GM19463 (cell line): Measurements from ENCODE around the gene HLA-DMB.
A peak's percentile ranks its signal among the peaks of the same experiment; 100 is the strongest.
"Not testable (repeated sequence)": the region's sequence is repeated elsewhere in the genome, so short reads cannot be mapped to it uniquely, and the experiment has no call there.

Experiments
- ATAC-seq: cut with Tn5 transposase; IDR thresholded peaks from one replicate; pipeline ENCODE4 v1.9.1; 2021; ENCODE audit warnings: mild to moderate bottlenecking, moderate library complexity; ENCODE audit not compliant: unreplicated experiment

Gene HLA-DMB

DNA sequence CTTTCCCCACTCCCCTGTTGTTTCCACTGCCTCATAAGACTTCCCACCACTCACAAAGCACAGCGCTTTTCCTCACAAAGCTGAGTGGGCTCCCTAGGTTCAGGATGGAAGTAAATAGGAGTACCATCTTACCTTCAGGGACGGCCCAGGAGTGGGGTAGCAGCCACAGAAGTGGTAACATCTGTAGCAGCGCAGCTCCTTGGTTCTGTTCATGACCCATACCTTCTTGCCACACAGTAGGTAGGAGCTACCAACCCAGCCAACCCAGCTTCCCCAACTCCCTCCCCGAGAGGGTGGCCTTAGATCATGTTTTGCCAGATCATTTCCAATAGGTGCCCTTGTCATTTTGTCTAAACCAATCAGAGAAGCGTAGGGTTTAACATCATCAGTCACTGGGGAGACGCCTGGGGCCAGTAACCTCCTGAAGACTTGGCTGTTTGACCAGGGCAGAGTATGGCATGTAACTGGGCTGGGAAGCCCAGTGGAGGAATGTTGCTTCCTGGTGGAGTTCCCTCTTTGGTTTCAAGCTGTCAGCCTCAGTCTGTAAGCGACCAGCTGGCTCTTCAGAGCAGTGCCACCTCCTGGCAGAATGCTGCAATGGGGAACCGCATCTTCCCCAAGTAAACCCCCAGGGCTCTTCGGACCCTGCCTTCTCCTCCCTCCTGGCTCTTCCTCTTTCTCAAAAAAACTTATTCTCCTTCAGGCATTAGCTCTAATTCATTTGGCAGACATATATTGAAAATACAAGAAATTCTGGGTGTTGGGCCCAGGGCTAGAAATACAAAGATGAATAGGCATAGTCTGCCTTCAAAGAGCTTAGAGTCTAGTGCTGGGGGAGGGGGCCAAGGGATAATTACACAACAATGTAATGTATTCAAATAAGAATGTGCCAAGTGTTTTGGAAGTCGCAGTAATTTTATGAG is 12.2 kb upstream of the HLA-DMB start, which contains the start of gene HLA-DMA:
Gene HLA-DMA, minus strand, starts transcription at position 281 of the 923 bp plus-strand sequence. Its CDS starts 61 bp downstream, at position 220.
- ATAC-seq: peak; percentile 88

DNA sequence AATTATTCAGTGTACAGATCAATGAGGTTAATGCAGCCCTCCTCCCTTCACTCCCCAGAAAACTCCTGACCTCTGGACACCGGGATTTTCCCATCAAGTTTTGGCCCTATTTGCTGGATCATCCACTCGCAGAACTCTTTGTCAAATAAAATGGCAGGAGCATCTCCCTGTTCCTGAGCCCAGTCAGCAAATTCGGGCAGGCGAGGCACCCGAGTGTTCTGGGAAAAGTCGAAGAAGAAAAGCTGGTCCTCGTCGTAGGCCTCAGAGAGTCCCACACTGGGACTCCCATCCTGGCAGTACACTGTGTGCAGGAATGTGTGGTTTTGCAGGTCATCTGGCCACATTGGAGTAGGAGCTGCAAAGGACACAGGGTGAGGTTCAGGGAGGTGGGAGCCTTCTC is 9.6 kb upstream of the HLA-DMB start:
- no peak for ATAC-seq

DNA sequence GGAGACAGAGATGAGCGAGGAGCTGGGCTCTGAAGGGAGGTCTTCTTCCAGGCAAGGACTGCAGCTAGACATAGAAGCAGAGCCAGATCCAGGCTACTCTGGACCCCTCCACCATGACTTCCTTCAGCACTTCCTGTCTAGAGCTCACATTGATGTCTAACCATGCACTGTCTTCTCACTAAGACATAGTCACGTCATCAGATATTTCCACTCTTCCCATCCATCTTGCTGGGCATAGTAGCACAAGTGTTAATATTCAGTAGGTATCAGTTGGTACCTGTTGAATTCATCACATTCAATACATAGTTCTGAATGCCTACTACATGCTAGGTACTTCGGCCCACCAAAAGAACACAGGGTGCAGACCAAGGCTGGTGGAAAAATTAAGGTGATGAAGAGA is 9.2 kb upstream of the HLA-DMB start:
- no peak for ATAC-seq

DNA sequence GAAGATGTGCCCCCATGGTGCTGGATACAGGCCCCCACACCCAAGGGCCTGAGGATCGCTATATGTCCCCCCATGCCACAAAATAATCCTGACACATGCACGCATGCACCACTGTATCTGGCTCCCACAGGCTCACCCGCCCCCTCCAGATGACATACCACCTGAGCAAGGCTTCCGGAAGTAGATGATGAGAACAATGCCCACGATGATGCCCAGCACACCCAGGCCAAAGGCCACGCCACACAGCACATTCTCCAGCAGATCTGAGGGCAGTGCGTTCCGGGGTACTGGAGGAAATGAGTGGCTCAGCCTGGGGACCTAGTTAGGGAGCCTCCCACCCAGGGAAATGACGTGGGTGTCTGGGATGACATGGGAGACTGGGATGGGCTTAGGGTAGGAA is 8.3 kb upstream of the HLA-DMB start:
- ATAC-seq: no peak

DNA sequence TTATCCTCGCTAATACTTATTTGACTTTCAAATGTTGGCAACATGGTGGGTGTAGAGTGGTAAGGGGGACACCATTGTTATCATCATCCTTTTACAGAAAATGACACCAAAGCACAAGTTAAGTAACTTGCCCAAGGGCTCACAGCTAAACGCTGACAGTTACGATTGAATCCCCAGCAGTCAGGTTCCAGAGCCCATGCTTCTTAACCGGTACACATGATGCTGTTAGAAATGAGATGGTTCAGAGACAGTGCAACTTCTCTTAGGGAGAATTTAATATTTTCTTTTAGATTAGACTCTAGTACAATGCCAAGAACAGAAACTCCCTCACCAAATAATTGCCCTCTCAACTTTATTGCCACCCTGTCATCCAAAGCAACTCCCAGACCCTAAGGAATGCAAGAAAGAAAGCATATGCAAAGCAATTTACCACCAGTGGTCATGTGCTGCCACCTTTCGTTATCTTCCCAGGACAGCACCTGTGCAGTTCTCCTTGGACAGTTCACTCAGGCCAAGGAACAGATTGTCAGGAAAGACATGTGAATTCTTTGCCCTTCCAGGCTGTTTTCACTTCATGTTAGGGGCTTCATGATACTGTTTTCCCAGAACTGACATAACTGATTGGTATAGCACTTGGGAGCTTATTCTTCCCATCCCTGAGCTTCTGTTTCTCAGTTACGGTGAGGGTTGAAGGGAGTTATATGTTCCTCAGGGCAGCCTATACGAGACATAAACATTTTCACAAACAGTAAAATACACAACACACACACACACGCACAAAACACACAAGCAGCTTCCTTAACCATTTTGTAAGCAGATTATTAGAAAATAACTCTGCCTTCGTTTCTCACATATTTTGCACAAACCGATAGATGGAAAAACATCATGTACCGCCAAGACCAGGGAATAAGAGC is 7.0 kb upstream of the HLA-DMB start:
- no peak for ATAC-seq

DNA sequence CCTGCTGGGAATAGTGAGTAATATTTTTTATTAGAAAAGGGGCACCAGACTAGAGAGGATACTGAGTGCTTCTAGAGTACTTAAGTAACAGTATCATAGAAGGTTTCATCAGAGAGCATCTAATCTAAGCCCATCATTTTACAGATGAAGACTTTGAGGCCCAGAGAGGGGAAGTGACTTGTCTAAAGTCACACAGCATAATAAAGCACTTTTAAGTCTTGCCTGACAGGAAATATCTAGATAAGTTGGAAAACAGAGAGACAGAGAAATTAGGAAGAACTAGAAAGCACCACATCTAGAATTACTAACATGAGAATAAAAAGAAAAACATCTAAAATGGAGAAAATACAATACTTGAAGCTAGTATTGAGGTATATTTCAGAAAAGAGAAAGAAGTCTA is 6.1 kb upstream of the HLA-DMB start:
- no peak for ATAC-seq

DNA sequence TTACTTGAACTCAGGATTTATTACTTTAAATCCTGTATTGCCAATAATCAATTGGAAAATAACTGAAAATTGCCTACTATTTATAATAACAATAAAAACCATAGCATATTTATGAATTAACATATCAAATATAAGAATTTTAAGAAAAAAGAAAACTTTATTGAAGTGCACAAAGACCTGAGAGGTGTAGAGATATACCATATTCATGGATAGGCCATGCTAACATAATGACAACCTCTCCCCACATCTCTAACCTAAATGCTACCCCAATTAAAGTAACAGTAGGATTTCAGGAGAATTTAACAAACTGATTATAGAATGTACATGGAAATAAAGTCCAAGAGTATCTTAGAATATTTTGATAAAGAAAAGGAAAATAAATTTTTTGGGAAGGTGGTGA is 5.1 kb upstream of the HLA-DMB start:
- no peak for ATAC-seq

DNA sequence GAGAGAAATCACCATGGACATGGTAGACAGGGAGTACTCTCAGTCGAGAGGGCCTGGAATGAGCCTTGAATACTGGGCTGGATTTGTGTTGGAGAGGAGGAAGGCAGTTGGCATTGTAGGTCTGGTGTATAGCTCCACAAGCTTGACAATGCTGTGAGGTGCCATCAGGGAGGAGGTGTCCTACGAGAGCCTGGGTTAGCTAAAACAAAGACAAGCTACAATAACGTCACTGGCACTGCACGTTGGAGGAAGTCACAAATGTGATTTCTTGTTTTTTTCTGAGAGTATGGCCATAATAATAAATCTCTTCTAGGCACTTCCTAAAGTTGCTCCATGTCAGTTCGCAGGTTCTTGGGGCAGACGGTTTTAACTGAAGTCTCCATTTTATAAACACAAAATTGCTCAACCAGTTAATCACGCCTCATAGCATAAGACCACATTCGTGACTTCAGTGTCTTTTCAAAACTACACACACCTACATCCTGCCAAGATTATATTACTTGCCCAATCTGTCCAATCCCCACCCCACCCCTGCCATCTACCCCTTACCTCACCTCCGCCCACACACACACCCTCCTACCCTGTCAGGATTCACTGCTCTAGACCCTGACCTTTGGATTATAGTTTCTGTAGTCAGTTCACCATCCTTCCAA is 4.4 kb upstream of the HLA-DMB start:
- no peak for ATAC-seq

DNA sequence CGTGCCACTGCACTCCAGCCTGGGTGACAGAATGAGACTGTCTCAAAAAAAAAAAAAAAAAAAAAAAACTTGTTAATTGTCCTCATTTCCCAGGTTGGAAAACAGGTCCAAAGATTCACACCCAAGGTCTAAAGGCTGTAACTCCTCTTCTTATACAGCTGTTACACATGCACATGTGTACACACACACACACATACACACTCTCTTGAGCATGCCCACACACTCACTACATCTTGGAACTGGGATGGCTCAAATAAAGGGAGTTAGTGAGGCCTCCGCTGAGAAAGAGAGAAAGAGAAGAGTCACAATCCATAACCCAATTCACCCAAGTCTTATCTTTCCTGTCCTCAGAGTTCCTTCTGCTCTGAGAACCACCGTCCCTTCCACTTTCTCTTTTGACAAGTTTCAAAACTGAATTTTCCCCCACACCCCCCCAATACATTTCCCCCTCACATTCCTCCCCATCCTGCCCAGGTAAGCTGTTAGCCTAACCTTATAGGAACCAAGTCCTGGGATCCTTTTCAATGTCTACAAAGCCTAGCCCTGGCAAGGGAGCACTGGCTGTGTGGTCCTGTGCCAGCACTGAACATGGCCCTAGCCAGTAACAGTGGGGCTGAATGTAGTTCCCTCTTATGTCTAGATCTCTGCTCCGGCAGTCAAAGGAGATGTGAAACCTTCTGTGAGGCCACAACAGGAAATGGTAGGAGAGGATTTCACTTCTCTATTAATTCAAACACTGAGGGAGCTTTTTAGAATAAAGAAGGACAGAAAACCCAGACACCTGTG is 3.2 kb upstream of the HLA-DMB start:
- peak; percentile 36 for ATAC-seq

DNA sequence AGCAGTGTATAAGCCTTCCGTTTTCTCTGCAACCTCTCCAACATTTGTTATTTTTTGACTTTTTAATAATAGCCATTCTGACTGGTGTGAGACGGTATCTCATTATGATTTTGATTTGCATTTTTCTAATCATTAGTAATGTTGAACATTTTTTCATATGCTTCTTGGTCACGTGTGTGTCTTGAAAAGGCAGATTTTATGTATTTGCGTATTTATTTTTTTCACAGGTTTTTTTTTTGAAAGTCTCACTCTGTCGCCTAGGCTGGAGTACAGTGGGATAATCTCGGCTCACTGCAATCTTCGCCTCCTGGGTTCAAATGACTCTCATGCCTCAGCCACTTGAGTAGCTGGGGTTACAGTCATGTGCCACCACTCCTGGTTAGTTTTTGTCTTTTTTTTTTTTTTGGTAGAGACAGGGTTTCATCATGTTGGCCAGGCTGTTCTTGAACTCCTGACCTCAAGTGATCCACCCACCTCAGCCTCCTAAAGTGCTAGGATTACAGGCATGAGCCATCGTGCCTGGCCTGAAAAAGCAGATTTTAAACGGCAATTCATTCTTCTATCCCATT is 1.8 kb upstream of the HLA-DMB start:
- not testable (repeated sequence) for ATAC-seq

DNA sequence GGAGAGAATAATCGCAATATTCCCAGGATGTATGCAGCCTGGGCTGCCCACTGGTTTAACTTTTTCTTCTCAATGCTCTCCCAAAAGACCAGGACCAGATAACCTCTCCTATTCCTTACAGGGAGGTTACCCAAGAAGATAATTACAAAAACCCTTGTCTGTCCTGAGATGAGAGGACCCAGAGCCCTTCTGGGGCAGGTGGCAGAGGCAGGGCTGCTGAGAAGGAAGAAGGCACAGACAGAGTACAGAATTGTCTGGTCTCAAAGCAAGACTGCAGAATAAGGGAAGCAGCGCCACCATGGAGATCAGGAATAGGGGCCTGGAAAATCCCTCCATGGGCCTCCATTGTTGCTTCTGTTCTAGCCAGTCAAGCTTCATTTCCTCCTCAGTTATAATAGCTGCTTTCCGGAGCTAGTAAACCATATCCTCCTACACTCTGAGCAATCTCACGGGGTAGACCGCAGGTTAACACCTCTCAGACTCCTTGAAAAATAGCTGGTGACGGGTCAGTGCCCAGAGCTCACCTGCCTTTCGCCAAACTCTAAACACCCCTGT is 463 bp upstream of the HLA-DMB start:
- ATAC-seq: peak; percentile 64

DNA sequence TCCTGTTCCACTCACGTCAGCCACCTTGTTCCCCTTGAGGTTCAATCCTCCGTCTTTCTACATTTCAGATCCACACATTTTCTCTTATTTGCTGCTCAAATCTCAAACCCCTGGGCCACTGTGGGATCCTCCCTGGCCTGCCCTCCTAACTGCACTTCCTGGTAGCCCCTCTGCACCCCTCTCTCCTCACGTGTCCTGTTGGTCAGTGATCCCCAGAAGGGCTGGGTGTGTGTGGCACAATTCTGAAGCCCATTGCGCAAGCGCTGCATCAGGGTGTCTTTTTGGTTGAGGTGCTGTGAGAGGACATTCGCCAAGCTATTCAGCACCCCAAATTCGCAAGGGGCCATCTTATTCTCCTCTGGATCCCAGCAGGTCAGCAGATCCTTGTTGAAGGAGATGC is 2.3 kb downstream of the HLA-DMB start:
- ATAC-seq: no peak

DNA sequence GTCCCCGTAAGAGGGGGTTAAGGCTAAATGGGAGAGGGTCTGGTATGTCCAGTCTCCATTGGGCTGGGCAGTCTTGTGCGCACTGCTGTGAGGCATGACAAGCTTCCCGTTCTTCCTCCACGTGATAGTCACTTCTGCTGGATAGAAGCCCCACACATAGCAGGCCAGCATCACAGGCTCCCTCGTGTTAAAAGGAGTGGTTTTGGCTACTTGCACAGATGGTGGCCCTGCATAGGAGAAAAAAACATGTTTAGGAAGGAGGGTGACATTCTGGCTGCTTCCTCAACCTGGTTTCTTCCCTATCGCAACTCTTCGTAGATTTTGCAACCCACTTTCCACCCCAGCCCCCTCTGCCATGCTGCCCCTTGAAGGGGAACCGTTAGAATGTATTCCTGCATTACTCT is 3.6 kb downstream of the HLA-DMB start:
- no peak for ATAC-seq

DNA sequence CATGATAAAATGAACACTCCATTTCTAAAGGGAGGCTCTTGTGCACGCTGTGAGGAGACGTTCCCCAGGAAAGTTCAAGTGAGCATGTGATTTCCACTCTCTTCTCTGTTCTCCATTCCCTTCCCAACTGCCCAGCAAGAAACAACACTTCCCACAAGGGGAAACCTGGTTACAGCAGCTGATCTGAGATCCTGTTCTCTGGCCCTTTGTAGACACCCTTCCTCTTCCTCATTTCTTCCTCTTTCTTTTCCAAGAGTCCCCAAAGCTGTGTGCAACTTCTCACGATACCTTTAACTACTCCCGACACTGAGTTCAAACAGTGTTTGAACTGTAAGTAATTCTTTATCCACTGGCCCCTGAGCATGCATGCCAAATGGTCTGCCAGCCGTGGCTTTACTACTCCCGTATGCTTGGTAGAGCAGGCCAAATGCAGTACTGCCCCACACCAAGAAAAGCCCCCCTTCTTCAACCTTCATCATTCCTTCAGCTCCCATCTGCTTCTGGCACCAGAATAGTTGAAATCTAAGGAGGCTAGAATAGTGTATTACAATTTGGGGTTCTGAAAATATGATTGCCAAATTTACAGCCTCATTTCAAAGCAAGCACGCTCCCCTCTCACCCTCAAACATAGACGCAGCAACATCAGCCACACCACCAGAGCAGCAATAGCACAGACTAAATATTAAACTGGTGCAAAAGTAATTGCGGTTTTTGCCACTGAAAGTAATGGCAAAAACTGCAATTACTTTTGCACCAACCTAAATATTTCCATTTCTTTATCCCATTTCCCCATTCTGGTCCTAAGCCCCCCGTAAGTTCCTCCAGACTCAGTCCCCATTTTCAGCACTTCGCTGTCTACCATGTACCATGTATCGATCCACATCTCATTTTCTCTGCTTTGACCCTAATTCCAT is 4.3 kb downstream of the HLA-DMB start:
- ATAC-seq: no peak

DNA sequence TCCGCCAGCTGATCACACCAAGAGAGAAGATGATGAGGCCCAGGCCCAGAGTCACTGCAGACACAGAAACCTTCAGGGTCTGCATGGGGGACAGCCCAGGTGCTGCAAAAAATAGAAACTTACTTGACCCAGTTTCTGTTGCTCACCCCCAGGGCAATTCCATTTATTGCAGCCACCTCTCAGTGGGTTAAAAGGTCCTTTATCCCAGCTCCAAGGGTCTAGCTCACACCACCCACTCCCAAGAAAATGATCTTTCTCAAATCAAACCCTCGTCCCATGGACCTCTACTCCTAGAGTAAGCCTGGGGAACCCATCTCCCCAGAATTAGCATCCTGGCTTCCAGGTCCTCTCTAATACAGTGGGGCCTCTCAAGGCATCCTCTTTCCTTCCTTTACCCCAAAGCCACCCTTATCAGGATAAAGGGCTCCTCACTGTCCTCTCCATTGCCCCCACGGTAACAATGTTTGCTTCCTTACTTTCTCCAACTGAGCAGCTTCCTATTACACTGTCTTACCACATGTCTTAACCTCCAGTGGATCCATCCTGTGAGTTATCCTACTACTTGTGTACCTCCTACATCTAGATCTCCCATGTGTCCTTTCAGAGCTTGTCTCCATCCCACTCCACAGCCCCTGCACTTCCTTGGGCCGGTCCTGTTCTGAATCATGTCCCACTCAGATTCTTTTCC is 5.1 kb downstream of the HLA-DMB start:
- no peak for ATAC-seq

DNA sequence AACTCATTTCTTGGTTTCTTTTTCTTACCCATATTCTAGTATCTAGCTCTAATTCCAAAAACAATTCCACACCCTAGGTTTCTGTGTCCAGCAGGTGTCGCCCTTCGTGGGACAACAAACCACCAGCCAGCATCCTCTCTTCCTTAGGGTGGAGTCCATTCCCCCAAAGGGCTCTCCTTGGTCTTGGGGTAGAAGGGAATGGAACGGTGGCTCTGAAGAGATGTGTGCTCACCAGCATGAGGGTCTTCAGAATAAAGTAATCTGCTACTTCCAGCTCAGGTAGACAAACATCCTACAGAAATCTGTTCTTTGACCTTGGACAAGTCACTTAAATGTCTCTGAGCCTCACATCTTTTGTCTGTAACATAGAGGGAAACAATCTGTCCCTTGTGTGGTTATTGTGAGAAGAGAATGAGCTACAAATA is 7.2 kb downstream of the HLA-DMB start:
- no peak for ATAC-seq

DNA sequence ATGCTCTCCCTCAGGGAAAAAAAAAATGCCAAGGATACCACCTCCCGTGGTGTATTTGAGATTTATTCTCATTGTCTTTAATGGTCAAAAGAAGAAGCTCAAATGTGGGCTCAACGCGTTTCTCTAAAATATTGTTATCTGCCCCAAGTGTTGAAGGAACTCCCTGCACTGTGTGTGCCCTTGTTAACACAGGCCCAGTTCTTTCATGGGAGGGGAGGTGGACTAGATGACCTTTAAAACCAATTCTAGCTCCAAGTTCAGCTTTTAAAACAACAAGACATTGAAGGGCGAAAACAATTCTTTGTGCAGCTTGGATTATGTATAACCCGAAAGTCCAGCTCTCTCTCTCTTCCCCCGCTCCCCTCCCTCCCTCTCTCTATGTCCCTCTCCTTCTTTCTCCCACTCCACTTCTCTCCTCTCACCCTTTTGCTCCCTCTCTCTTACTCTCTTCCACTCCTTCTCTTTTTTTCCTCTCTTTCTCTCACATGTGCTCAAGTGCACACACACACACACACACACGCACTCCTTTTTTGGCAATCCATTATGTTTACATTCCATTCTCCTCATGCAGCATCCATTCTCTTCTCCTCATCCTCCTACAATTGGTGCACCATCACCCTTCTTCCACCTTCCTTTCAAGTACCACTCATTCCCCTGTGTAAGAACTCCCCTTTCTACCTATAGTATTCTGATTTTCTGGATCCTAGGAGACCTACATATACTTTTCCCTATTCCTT is 8.5 kb downstream of the HLA-DMB start:
- no peak for ATAC-seq
